Activated CD8-positive, alpha-beta memory T cell treated with anti-CD3 and anti-CD28 coated beads for 1 hour (primary cell): ENCODE data around the gene CCL4L2.
A peak's percentile ranks its signal among the peaks of the same experiment; 100 is the strongest.
"Not testable (repeated sequence)": the region's sequence is repeated elsewhere in the genome, so short reads cannot be mapped to it uniquely, and the experiment has no call there.

Source experiments
- DNase-seq, 2 donors: peaks; one replicate each; pipeline ENCODE4 v3.0.0-alpha.2; 2020; ENCODE audit warnings: low read depth in 1 of 2; ENCODE audit errors: extremely low read depth in 1 of 2

The CCL4L2 gene

DNA sequence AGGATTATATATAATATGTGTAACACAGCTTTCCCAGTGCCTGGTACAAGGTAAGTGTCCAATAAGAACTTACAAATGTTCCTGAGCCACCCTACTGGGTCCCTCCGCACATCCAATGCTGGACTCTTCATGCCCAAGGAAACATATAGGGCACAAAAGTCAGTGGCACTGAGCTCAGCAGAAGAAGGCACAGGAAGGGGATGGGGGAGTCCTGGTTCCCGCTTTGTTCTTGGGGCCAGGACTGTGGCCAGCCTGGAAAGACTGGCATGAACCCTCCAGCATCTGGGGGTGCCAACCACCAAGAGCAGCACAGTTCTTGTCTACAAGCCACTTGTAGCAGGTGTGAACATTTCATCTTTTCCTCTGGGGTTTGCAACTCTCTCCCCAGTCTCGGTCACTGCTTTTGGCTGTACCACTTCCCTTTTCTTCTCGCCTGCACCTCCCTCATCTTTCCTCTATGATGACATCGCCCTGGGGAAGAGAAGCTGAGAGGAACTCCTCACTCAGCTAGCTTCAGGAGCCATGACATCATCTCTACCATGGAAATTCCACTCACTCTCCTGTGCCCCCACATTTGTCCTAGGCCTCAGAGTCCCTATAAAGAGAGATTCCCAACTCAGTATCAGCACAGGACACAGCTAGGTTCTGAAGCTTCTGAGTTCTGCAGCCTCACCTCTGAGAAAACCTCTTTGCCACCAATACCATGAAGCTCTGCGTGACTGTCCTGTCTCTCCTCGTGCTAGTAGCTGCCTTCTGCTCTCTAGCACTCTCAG is at the start of gene CCL4L2:
Gene CCL4L2 (plus strand): TSS at position 625 of the 773 bp plus-strand sequence.
- not testable (repeated sequence) for DNase-seq

GRCh38 chr17:36168836-36169235 is 42.0 kb upstream of the CCL4L2 start:
- DNase-seq: not testable (repeated sequence)

- DNase-seq: not testable (repeated sequence)
Observed at GRCh38 chr17:36176536-36176935, 34.3 kb upstream of the CCL4L2 start, which contains the start of gene TBC1D3B. Gene TBC1D3B, minus strand, starts transcription at chr17:36176636. Its CDS starts 1,586 bp downstream, at chr17:36175050.

GRCh38 chr17:36181446-36182175 is 29.3 kb upstream of the CCL4L2 start:
- DNase-seq: not testable (repeated sequence)

GRCh38 chr17:36182176-36183000 is 28.5 kb upstream of the CCL4L2 start:
- DNase-seq: no peak

GRCh38 chr17:36183001-36183971 is 27.6 kb upstream of the CCL4L2 start:
- no peak for DNase-seq

- no peak for DNase-seq
Observed at GRCh38 chr17:36184023-36184765, 26.7 kb upstream of the CCL4L2 start.

GRCh38 chr17:36185416-36185815 is 25.4 kb upstream of the CCL4L2 start:
- DNase-seq: no peak

- not testable (repeated sequence) for DNase-seq
Observed at GRCh38 chr17:36186810-36187763, 23.8 kb upstream of the CCL4L2 start.

- DNase-seq: not testable (repeated sequence)
Observed at GRCh38 chr17:36187943-36188665, 22.8 kb upstream of the CCL4L2 start.

GRCh38 chr17:36188891-36189306 is 22.0 kb upstream of the CCL4L2 start:
- DNase-seq: peak in 1 of 2 donors; percentile 39

GRCh38 chr17:36189993-36190392 is 20.9 kb upstream of the CCL4L2 start:
- not testable (repeated sequence) for DNase-seq

- not testable (repeated sequence) for DNase-seq
Observed at GRCh38 chr17:36190549-36191330, 20.1 kb upstream of the CCL4L2 start.

- DNase-seq: no peak
Observed at GRCh38 chr17:36193216-36193775, 17.6 kb upstream of the CCL4L2 start.

- not testable (repeated sequence) for DNase-seq
Observed at GRCh38 chr17:36194147-36194831, 16.6 kb upstream of the CCL4L2 start.
